ENCODE data around the gene KLHL12. TPM values are rescaled to one million over a fixed set of nuclear protein-coding genes. Genes with fewer than 3 reads are reported as not detected.

KLHL12 gene
- polyA plus RNA-seq, 1 experiment = 54.2 TPM

- ChIA-PET CTCF (no interaction called here), POLR2A (interaction anchor here (0.6 kb wide), 1 partner anchor 37 kb away, joined by 6 read pairs; the partner anchor contains the start of gene KLHL12)
- no peaks in the 10 kb centered on the region for H3K27me3 ChIP-seq (ENCODE audit: control insufficient read depth, insufficient read depth, low read length)
These were observed 36.6 kb downstream of the KLHL12 start for GRCh38 chr1:202890392-202890791.

DNA sequence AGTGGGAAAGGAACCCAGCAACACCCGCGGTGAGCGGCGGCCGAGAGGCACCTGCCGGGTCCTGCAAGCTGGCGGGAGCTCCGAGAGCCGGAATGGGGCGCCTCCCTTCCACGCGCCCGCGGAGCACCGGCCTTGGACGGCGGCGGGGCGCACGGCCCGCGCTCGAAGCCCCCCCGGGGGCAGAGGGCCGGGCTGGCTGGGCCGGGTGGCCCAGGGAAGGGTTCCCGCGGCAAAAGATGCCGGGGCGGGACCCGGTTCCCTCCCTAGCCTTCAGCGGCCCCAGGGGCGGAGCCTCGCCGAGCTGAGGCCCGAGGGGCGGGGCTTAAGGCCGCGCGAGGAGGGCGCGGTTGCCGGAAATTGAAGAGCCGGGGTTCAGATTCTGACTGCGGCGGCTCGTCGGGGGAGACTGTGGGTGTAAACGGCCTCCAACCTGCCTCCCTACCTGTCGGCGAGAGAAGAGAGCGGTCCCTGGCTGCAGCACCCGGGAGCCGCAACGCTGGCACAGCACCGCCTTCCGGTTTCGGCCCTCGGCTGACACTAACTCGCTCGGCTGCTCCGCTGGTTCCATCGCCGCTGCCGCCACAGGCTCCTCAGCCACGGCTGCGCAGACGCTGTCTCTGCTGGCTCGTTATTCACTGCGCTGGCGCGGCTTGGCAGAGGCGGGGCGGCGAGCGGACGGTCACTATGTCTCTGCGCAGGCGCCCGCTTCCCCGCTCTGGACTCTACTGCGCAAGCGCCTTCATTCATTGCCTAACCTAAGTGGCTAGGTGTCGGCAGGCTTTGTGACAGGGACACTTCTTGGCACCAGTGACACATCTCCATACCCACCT lies 38.3 kb downstream of the KLHL12 start, which contains the start of gene RABIF:
Gene RABIF (minus strand): TSS at position 619 of the 830 bp plus-strand sequence. CDS start 51 bp downstream, at position 568.
- TF ChIP-seq, protein P1, sequence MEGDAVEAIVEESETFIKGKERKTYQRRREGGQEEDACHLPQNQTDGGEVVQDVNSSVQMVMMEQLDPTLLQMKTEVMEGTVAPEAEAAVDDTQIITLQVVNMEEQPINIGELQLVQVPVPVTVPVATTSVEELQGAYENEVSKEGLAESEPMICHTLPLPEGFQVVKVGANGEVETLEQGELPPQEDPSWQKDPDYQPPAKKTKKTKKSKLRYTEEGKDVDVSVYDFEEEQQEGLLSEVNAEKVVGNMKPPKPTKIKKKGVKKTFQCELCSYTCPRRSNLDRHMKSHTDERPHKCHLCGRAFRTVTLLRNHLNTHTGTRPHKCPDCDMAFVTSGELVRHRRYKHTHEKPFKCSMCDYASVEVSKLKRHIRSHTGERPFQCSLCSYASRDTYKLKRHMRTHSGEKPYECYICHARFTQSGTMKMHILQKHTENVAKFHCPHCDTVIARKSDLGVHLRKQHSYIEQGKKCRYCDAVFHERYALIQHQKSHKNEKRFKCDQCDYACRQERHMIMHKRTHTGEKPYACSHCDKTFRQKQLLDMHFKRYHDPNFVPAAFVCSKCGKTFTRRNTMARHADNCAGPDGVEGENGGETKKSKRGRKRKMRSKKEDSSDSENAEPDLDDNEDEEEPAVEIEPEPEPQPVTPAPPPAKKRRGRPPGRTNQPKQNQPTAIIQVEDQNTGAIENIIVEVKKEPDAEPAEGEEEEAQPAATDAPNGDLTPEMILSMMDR (IDR thresholded peaks at IDR 0.05; ENCODE audit: low read depth, low read length) = peak; percentile 43
- CTCF ChIA-PET = no interaction called here
- POLR2A ChIA-PET = interaction anchor here (0.5 to 1.2 kb wide), 6 partner anchors 77 to 190 kb away, joined by 3 to 11 read pairs (median 4); partner anchors contain the start of gene KDM5B

More at GRCh38 chr1:202890392-202890791, 36.6 kb downstream of the KLHL12 start:
- DNase-seq (ENCODE audit: low read depth, low spot score) = no peak
- TF ChIP-seq, protein P1 (IDR thresholded peaks at IDR 0.05; ENCODE audit: low read depth, low read length) = no peak
- Histone ChIP-seq H3K27ac (ENCODE audit: low read depth, low read length) (no peak overlapping the region), H3K4me3 (ENCODE audit: low read depth, low read length) (no peak overlapping the region), H3K9me3 (ENCODE audit: control insufficient read depth, insufficient read depth, low read length) (no peaks in the 10 kb centered on the region; the same call in 1 of the 2 replicates)

DNA sequence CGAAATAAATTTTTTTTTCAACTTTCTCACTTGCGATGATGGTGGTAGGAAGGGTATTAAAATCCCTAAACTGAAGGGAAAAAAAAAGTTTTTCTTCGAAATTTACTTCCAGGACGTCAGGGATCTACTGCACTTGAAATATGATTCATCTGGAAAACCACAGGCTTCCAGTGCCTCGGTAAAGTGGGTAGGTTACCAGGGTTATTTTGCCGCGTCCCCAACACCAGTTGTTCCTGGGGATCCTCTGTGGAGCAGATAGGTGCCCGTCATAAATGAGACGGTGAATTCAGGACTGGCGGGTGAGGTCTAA lies 38.9 kb downstream of the KLHL12 start:
- DNase-seq (ENCODE audit: low read depth, low spot score) = no peak
- no peaks in the 10 kb centered on the region; the same call in 1 of the 2 replicates for H3K9me3 ChIP-seq (ENCODE audit: control insufficient read depth, insufficient read depth, low read length)
- CTCF ChIA-PET = no interaction called here
- TF ChIP-seq, protein P1 (IDR thresholded peaks at IDR 0.05; ENCODE audit: low read depth, low read length) = no peak
- POLR2A ChIA-PET = interaction anchor here (0.5 to 1.2 kb wide), 6 partner anchors 76 to 190 kb away, joined by 3 to 11 read pairs (median 4); partner anchors contain the start of gene KDM5B
- peak overlapping the region; percentile 89 for H3K4me3 ChIP-seq (ENCODE audit: low read depth, low read length)
- H3K27me3 ChIP-seq (ENCODE audit: control insufficient read depth, insufficient read depth, low read length) = no peaks in the 10 kb centered on the region
- no peak overlapping the region for H3K27ac ChIP-seq (ENCODE audit: low read depth, low read length)

More for the DNA sequence above, 38.3 kb downstream of the KLHL12 start, which contains the start of gene RABIF:
- peak; percentile 78 for DNase-seq (ENCODE audit: low read depth, low spot score)
- H3K9me3 ChIP-seq (ENCODE audit: control insufficient read depth, insufficient read depth, low read length) = no peaks in the 10 kb centered on the region; the same call in 1 of the 2 replicates
- no peaks in the 10 kb centered on the region for H3K27me3 ChIP-seq (ENCODE audit: control insufficient read depth, insufficient read depth, low read length)
- H3K4me3 ChIP-seq (ENCODE audit: low read depth, low read length) = peak within 1 kb of the TSS; percentile 89
- peak within 1 kb of the TSS; percentile 87 for H3K27ac ChIP-seq (ENCODE audit: low read depth, low read length)

DNA sequence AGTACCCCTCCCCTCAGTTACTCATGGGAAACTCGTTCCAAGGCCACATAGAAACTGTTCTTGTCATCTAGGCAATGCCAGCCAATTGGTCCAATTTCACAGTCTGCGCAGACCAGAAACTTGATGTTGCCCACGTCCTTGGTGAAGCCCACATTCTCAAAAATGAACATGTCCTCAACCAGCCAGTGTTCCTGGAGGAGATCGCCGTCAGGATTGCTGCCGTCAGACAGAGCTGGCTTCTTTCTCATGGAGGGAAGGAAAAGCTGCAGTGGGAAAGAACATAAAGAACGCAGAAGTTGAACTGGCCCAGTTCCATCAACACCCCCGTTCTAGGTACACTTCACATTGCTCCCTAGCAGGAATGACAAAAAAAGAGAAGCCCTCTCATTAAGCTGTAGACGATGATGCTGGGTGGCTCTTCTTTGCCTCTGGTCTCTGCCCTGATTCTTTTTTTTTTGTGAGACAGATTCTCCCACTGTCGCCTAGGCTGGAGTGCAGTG lies 46.0 kb downstream of the KLHL12 start:
- DNase-seq (ENCODE audit: low read depth, low spot score) = no peak
- Histone ChIP-seq H3K4me3 (ENCODE audit: low read depth, low read length) (no peak overlapping the region), H3K27ac (ENCODE audit: low read depth, low read length) (no peak overlapping the region), H3K27me3 (ENCODE audit: control insufficient read depth, insufficient read depth, low read length) (no peaks in the 10 kb centered on the region), H3K9me3 (ENCODE audit: control insufficient read depth, insufficient read depth, low read length) (no peaks in the 10 kb centered on the region)
- ChIA-PET CTCF (no interaction called here), POLR2A (no interaction called here)
- TF ChIP-seq, protein P1 (IDR thresholded peaks at IDR 0.05; ENCODE audit: low read depth, low read length) = no peak

DNA sequence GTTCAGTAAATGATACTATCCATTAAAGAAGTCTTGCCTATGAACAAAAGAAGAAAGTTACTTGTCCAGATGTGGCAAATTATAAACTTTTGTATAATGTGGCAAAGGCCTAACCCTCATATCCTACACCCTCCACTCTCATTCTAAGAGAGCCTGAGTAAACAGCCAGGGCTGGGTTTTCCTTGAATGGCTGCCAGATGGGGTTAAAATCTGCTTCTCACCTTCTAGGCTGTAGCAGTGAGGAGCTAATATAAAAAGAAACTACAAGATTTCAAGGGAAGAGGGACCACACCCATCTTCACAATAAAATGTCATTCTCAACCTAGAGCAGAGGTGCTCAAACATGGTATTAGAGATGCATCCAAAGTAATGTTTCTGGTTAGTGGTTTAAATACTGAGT lies 47.0 kb downstream of the KLHL12 start:
- DNase-seq (ENCODE audit: low read depth, low spot score) = no peak
- Histone ChIP-seq H3K4me3 (ENCODE audit: low read depth, low read length) (no peak overlapping the region), H3K27me3 (ENCODE audit: control insufficient read depth, insufficient read depth, low read length) (no peaks in the 10 kb centered on the region), H3K27ac (ENCODE audit: low read depth, low read length) (no peak overlapping the region), H3K9me3 (ENCODE audit: control insufficient read depth, insufficient read depth, low read length) (no peaks in the 10 kb centered on the region)
- POLR2A ChIA-PET = no interaction called here
- TF ChIP-seq, protein P1 (IDR thresholded peaks at IDR 0.05; ENCODE audit: low read depth, low read length) = no peak
- CTCF ChIA-PET = interaction anchor here (0.5 kb wide), 1 partner anchor 72 kb away, joined by 8 read pairs; the partner anchor contains the start of gene KDM5B
